Measurements from ENCODE around the gene ADRA1B.

DNA sequence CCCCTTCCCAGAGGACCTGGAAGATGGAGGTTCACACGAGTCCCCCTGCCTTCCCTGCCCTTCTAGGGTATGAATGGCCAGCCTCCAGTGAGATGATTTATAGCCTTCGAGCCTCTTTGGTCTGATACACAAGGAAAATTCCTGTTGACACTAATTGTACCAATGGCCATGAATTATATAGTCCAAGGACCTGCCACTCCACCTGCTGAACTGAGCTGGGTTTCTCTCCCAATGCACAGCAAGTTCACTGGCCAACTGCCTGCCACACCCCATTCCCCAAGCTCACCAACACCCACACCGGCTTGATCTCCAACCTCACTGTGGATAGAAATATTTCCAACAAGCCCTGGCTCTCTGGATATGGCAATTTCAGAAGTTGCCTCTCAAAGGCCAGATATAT is 9.3 kb upstream of the ADRA1B start:
- TF ChIP-seq CTCF (IDR thresholded peaks at IDR 0.05; ENCODE audit: low read depth, low read length) (no peak), POLR2A (IDR thresholded peaks at IDR 0.05; ENCODE audit: extremely low read depth, insufficient read length) (no peak)

Measured in NB4 (cell line).